Uterus (tissue), 2 donors: ENCODE measurements around the gene PSD4.

Experiments
- POLR2A ChIP-seq, 2 donors: fragments of 450-650 bp; IDR thresholded peaks; one replicate each; pipeline ENCODE4 v1.6.1; 2016; ENCODE audit warnings: antibody characterized with exemption in 2 of 2, mild to moderate bottlenecking in 1 of 2, moderate library complexity in 1 of 2
- TF ChIP-seq, protein P1 (sequence below), 4 experiments: fragments of 200-600 bp in 2 of 4; fragments of 450-650 bp in 2 of 4; sonication (generic) in 2 of 4; IDR thresholded peaks; one replicate each; pipeline ENCODE4 v1.5.1; 2016 to 2019; ENCODE audit warnings: antibody characterized with exemption in 4 of 4, mild to moderate bottlenecking in 2 of 4, moderate library complexity in 1 of 4

DNA sequence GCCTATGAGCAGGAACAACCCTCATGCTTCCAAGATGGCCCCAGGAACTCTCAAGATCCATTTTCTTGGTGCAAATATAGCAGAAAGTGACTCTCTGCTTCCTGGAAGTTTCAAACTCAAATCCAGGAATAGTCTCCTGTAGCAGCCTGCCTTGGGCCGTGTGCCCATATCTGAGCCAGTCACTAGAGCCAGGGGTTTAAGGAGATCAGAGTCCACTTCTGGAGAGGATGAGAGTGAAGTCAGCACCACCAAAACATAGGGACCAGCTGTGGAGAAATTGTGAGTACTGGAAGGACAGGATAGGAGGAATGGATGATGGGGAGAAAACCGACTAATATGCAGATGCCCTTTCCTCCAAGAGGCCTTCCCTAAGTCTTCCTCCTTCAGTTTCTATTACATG is 33.2 kb downstream of the PSD4 start:
- TF ChIP-seq POLR2A (IDR thresholded peaks at IDR 0.05), result no peak
- TF ChIP-seq, protein P1, sequence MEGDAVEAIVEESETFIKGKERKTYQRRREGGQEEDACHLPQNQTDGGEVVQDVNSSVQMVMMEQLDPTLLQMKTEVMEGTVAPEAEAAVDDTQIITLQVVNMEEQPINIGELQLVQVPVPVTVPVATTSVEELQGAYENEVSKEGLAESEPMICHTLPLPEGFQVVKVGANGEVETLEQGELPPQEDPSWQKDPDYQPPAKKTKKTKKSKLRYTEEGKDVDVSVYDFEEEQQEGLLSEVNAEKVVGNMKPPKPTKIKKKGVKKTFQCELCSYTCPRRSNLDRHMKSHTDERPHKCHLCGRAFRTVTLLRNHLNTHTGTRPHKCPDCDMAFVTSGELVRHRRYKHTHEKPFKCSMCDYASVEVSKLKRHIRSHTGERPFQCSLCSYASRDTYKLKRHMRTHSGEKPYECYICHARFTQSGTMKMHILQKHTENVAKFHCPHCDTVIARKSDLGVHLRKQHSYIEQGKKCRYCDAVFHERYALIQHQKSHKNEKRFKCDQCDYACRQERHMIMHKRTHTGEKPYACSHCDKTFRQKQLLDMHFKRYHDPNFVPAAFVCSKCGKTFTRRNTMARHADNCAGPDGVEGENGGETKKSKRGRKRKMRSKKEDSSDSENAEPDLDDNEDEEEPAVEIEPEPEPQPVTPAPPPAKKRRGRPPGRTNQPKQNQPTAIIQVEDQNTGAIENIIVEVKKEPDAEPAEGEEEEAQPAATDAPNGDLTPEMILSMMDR (IDR thresholded peaks at IDR 0.05), result no peak
